T-helper 17 cell (primary cell): ENCODE data around the gene BCS1L. TPM values are rescaled to one million over a fixed set of nuclear protein-coding genes. Genes with fewer than 3 reads are reported as not detected.
"Not testable (repeated sequence)": the region's sequence is repeated elsewhere in the genome, so short reads cannot be mapped to it uniquely, and the experiment has no call there.

Experiments
- ATAC-seq: fragments of 150-1000 bp; cut with Tn5 transposase; 2 replicates; pipeline ENCODE4 v1.10.0; 2021; ENCODE audit warnings: mild to moderate bottlenecking, moderate library complexity
- DNase-seq, 3 donors: peaks; one replicate each; pipeline versions ENCODE4 v3.0.0 to v3.0.0-alpha.2; 2020 to 2021
- H3K9me3 ChIP-seq: one replicate; pipeline ENCODE4 v1.7.0; 2013; ENCODE audit warnings: low read length, mild to moderate bottlenecking; ENCODE audit not compliant: control insufficient read depth, poor library complexity, severe bottlenecking
- H3K27ac Mint-ChIP-seq: one replicate; pipeline ENCODE4 v1.8.0; 2022; ENCODE audit warnings: mild to moderate bottlenecking, moderate library complexity, mixed read lengths
- H3K27me3 Mint-ChIP-seq: one replicate; pipeline ENCODE4 v1.8.0; 2022; ENCODE audit warnings: mixed read lengths
- H3K36me3 Mint-ChIP-seq: one replicate; pipeline ENCODE4 v1.8.0; 2022; ENCODE audit warnings: low read depth, mixed read lengths
- H3K4me1 Mint-ChIP-seq: one replicate; pipeline ENCODE4 v1.8.0; 2022; ENCODE audit warnings: mild to moderate bottlenecking, mixed read lengths
- H3K4me3 Mint-ChIP-seq: one replicate; pipeline ENCODE4 v1.8.0; 2022; ENCODE audit warnings: mild to moderate bottlenecking, moderate library complexity, mixed read lengths
- total RNA-seq, 4 donors: library from RNA in 2 of 4; stranded (reverse) in 2 of 4; gene quantifications; one replicate each; pipeline ENCODE4 v1.2.3 and lab custom pipeline; 2022 to 2026

BCS1L gene
- total RNA-seq, 2 donors from 2014 or later: 24.1 to 31.8 TPM

GRCh38 chr2:218671097-218671653 lies 11.7 kb downstream of the BCS1L start:
- Mint-ChIP-seq H3K4me3 (peak overlapping the region; percentile 99), H3K4me1 (peaks cover 15% of the 10 kb centered on the region), H3K27me3 (no peaks in the 10 kb centered on the region), H3K27ac (peak overlapping the region; percentile 99), H3K36me3 (no peaks in the 10 kb centered on the region)
- no peaks in the 10 kb centered on the region for H3K9me3 ChIP-seq
- DNase-seq (no peak), ATAC-seq (no peak)

DNA sequence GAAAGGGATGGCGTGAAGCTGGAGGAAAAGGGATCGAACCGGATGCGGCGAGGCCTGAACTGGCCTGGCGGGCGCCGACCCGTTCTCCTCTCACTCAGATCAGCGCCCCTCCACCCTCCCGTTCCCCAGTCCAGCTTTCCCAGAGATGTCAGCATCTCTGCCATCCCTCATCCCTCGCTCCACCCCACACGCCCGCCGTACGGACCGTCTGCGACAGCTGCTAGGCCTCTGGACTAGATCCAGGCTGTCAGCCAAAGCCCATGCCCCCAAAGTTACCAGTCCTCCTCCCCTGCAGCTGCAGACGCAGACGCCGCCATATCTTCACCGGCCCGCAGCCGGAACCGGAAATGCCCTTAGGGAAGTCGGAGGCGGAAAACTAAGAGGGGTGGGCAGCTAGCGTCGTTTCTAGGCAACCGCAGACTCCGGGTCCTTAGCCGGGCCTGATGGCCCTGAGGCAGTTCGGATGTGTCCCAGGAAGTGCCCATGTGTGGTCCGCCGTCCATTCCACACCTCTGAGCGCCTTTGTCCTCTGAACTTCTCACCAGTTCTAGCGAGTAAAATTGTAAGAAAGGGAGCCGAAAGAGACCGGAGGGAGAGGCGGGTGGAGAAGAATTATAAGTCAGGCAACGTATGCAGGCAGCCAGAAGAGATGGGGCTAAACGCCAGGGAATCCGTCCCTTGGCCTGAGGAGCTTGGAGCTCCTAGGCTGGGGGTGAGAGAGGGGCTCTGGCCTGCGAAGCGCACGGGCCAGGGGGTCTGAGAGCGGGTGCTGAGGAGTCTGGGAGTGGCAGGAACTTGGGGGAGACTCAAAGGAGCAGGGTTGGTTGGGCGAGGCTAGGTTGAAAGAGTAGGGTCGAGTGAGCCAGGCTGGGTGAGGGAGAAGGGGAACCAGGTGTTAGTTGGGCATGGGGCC lies 12.4 kb downstream of the BCS1L start, which contains the start of the genes RNF25 and STK36:
RNF25 (minus strand) TSS at position 349 of the 913 bp plus-strand sequence; CDS start at position 317, 32 bp downstream.
STK36 (plus strand) TSS at position 433 of the 913 bp plus-strand sequence. CDS start 744 bp downstream, outside the sequence.
- Mint-ChIP-seq H3K27ac (peak within 1 kb of the TSS; percentile 99), H3K4me1 (peaks cover 15% of the 10 kb centered on the region), H3K4me3 (peak within 1 kb of the TSS; percentile 99), H3K36me3 (no peaks in the 10 kb centered on the region), H3K27me3 (no peaks in the 10 kb centered on the region)
- DNase-seq (peak; percentile 60 to 69 (median 69)), ATAC-seq (peak; percentile 96)
- no peaks in the 10 kb centered on the region for H3K9me3 ChIP-seq

DNA sequence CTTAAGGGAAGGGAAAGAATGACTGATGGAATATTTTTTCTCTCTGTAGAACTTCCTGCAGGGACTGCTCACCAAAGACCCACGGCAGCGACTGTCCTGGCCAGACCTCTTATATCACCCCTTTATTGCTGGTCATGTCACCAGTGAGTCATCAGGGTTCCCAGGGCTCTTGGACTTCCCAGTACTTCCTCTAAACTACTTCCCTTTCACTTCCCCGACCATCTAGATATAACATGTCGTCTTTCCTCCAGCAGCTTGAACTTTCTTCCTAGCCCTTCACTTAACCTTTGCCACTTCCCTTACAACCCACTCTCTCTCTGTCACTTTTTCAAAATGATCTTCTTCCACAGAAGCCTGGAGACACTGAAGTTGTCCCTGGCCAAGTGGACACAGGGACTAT lies 19.6 kb downstream of the BCS1L start:
- no peaks in the 10 kb centered on the region for H3K9me3 ChIP-seq
- peaks cover 6% of the 10 kb centered on the region for H3K36me3 Mint-ChIP-seq
- no peaks in the 10 kb centered on the region for H3K4me1 Mint-ChIP-seq
- no peak overlapping the region for H3K27ac Mint-ChIP-seq
- H3K27me3 Mint-ChIP-seq: no peaks in the 10 kb centered on the region
- ATAC-seq (peak; percentile 21), DNase-seq (no peak)
- H3K4me3 Mint-ChIP-seq: no peak overlapping the region

GRCh38 chr2:218680061-218680460 lies 20.6 kb downstream of the BCS1L start:
- Mint-ChIP-seq H3K27ac (no peak overlapping the region), H3K4me3 (no peak overlapping the region), H3K27me3 (no peaks in the 10 kb centered on the region), H3K4me1 (no peaks in the 10 kb centered on the region), H3K36me3 (peaks cover 6% of the 10 kb centered on the region)
- ATAC-seq: no peak
- no peak for DNase-seq
- H3K9me3 ChIP-seq: no peaks in the 10 kb centered on the region

- H3K27me3 Mint-ChIP-seq, H3K4me3 Mint-ChIP-seq, H3K4me1 Mint-ChIP-seq, DNase-seq, H3K36me3 Mint-ChIP-seq, H3K9me3 ChIP-seq, H3K27ac Mint-ChIP-seq: not testable (repeated sequence)
- peak; percentile 80 for ATAC-seq
These were observed 28.0 kb downstream of the BCS1L start for GRCh38 chr2:218687400-218688060.

GRCh38 chr2:218691234-218691633 lies 31.8 kb downstream of the BCS1L start:
- Mint-ChIP-seq H3K36me3 (peaks cover 6% of the 10 kb centered on the region), H3K4me1 (peaks cover 5% of the 10 kb centered on the region), H3K27ac (no peak overlapping the region), H3K27me3 (no peaks in the 10 kb centered on the region), H3K4me3 (no peak overlapping the region)
- no peak for ATAC-seq
- no peaks in the 10 kb centered on the region for H3K9me3 ChIP-seq
- no peak for DNase-seq

GRCh38 chr2:218694405-218695145 lies 35.1 kb downstream of the BCS1L start:
- Mint-ChIP-seq H3K36me3 (peaks cover 9% of the 10 kb centered on the region), H3K27ac (no peak overlapping the region), H3K4me3 (no peak overlapping the region), H3K27me3 (no peaks in the 10 kb centered on the region), H3K4me1 (peaks cover 2% of the 10 kb centered on the region)
- no peaks in the 10 kb centered on the region for H3K9me3 ChIP-seq
- DNase-seq (no peak), ATAC-seq (no peak)

- Mint-ChIP-seq H3K4me1 (peaks cover 2% of the 10 kb centered on the region), H3K27ac (peak overlapping the region; percentile 70), H3K27me3 (no peaks in the 10 kb centered on the region), H3K36me3 (peaks cover 13% of the 10 kb centered on the region), H3K4me3 (no peak overlapping the region)
- ATAC-seq (no peak), DNase-seq (no peak)
- H3K9me3 ChIP-seq: no peaks in the 10 kb centered on the region
These were observed 39.4 kb downstream of the BCS1L start for GRCh38 chr2:218698885-218699284.

DNA sequence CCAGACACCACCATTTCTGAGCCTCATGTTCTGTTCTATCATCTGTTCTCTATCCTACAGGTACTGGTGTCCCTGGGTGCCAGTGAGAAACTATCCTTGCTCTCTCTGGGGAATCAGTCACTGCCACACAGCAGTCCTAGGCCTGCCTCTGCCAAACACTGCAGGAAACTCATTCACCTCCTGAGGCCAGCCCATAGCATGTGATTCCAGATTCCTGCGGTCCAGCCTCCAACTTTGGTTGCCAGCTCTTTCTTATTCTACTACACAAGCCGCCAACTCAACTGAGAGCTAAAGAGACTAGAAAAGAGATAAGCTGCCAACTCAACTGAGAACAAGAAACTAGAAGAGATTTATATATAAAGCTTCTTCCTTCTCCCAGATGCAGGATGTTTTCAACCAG lies 42.3 kb downstream of the BCS1L start:
- no peaks in the 10 kb centered on the region for H3K9me3 ChIP-seq
- no peak for ATAC-seq
- Mint-ChIP-seq H3K27me3 (peaks cover 9% of the 10 kb centered on the region), H3K27ac (no peak overlapping the region), H3K4me1 (peaks cover 2% of the 10 kb centered on the region), H3K4me3 (no peak overlapping the region), H3K36me3 (peaks cover 13% of the 10 kb centered on the region)
- no peak for DNase-seq

GRCh38 chr2:218703341-218703740 lies 43.9 kb downstream of the BCS1L start:
- H3K9me3 ChIP-seq: no peaks in the 10 kb centered on the region
- ATAC-seq (no peak), DNase-seq (no peak)
- H3K27me3 Mint-ChIP-seq: peaks cover 10% of the 10 kb centered on the region
- H3K36me3 Mint-ChIP-seq: peaks cover 13% of the 10 kb centered on the region
- peaks cover 2% of the 10 kb centered on the region for H3K4me1 Mint-ChIP-seq
- H3K27ac Mint-ChIP-seq: no peak overlapping the region
- H3K4me3 Mint-ChIP-seq: no peak overlapping the region

- Mint-ChIP-seq H3K27me3 (peaks cover 10% of the 10 kb centered on the region), H3K4me1 (peaks cover 9% of the 10 kb centered on the region), H3K27ac (no peak overlapping the region), H3K36me3 (peaks cover 6% of the 10 kb centered on the region), H3K4me3 (no peak overlapping the region)
- H3K9me3 ChIP-seq: no peaks in the 10 kb centered on the region
- DNase-seq: no peak
- no peak for ATAC-seq
These were observed 48.6 kb downstream of the BCS1L start for GRCh38 chr2:218708086-218708485.

GRCh38 chr2:218709908-218710307 lies 50.4 kb downstream of the BCS1L start:
- H3K4me1 Mint-ChIP-seq: peaks cover 15% of the 10 kb centered on the region
- ATAC-seq (no peak), DNase-seq (no peak)
- peaks cover 10% of the 10 kb centered on the region for H3K27me3 Mint-ChIP-seq
- peaks cover 5% of the 10 kb centered on the region for H3K36me3 Mint-ChIP-seq
- peak overlapping the region; percentile 96 for H3K27ac Mint-ChIP-seq
- no peaks in the 10 kb centered on the region for H3K9me3 ChIP-seq
- no peak overlapping the region for H3K4me3 Mint-ChIP-seq

GRCh38 chr2:218710334-218710686 lies 50.8 kb downstream of the BCS1L start:
- peak overlapping the region; percentile 96 for H3K4me3 Mint-ChIP-seq
- H3K27ac Mint-ChIP-seq: peak overlapping the region; percentile 96
- peaks cover 5% of the 10 kb centered on the region for H3K36me3 Mint-ChIP-seq
- peaks cover 15% of the 10 kb centered on the region for H3K4me1 Mint-ChIP-seq
- H3K27me3 Mint-ChIP-seq: peaks cover 10% of the 10 kb centered on the region
- no peaks in the 10 kb centered on the region for H3K9me3 ChIP-seq
- ATAC-seq: no peak
- DNase-seq: no peak
